GM18519 (cell line): ENCODE measurements around the gene TMEM143.
"Not testable (repeated sequence)": the region's sequence is repeated elsewhere in the genome, so short reads cannot be mapped to it uniquely, and the experiment has no call there.

ENCODE experiments used
- ATAC-seq: cut with Tn5 transposase; IDR thresholded peaks from one replicate; pipeline ENCODE4 v1.9.1; 2021; ENCODE audit warnings: mild to moderate bottlenecking, moderate library complexity; ENCODE audit not compliant: unreplicated experiment, low FRiP score

The TMEM143 gene

GRCh38 chr19:48332662-48333466 lies 30.9 kb downstream of the TMEM143 start:
- ATAC-seq: peak; percentile 56

- no peak for ATAC-seq
Observed at GRCh38 chr19:48332351-48332661, 31.4 kb downstream of the TMEM143 start.

GRCh38 chr19:48330012-48330681 lies 33.6 kb downstream of the TMEM143 start:
- ATAC-seq: no peak

- ATAC-seq: no peak
Observed at GRCh38 chr19:48329167-48329891, 34.4 kb downstream of the TMEM143 start.

- ATAC-seq: no peak
Observed at GRCh38 chr19:48325265-48325910, 38.4 kb downstream of the TMEM143 start, which contains the start of gene EMP3. TSS of gene EMP3 (plus strand) at chr19:48325552. CDS start at chr19:48326845, 1,293 bp downstream.

GRCh38 chr19:48321622-48322591 lies 41.8 kb downstream of the TMEM143 start:
- ATAC-seq: peak; percentile 42

GRCh38 chr19:48321372-48321621 lies 42.4 kb downstream of the TMEM143 start:
- peak; percentile 28 for ATAC-seq

- no peak for ATAC-seq
Observed at GRCh38 chr19:48319647-48320541, 43.8 kb downstream of the TMEM143 start.

GRCh38 chr19:48318286-48318987 lies 45.3 kb downstream of the TMEM143 start:
- ATAC-seq: no peak

GRCh38 chr19:48317708-48317960 lies 46.1 kb downstream of the TMEM143 start:
- not testable (repeated sequence) for ATAC-seq

GRCh38 chr19:48315712-48316111 lies 48.0 kb downstream of the TMEM143 start:
- no peak for ATAC-seq

GRCh38 chr19:48311384-48311783 lies 52.4 kb downstream of the TMEM143 start:
- no peak for ATAC-seq

- no peak for ATAC-seq
Observed at GRCh38 chr19:48310227-48310626, 53.5 kb downstream of the TMEM143 start.

GRCh38 chr19:48309731-48310130 lies 54.0 kb downstream of the TMEM143 start:
- not testable (repeated sequence) for ATAC-seq

GRCh38 chr19:48308631-48309586 lies 54.8 kb downstream of the TMEM143 start:
- ATAC-seq: no peak

- no peak for ATAC-seq
Observed at GRCh38 chr19:48303866-48304265, 59.9 kb downstream of the TMEM143 start.

- no peak for ATAC-seq
Observed at GRCh38 chr19:48303367-48303766, 60.4 kb downstream of the TMEM143 start.

GRCh38 chr19:48302600-48302959 lies 61.2 kb downstream of the TMEM143 start:
- ATAC-seq: no peak
